K562 (cell line): ENCODE measurements around the gene PLA2G4C.

ENCODE experiments used
- DIDO1 ChIP-seq: fragments of 450-650 bp; IDR thresholded peaks from 2 replicates; pipeline ENCODE4 v1.6.1; 2016; ENCODE audit warnings: low read depth, missing biosample characterization, missing genetic modification characterization
- EZH2 ChIP-seq: IDR thresholded peaks from 2 replicates; pipeline ENCODE4 v1.6.1; 2012; ENCODE audit warnings: low read depth, mild to moderate bottlenecking, inconsistent platforms, low read length, borderline replicate concordance
- HMGXB4 ChIP-seq: sonication (generic); formaldehyde crosslinking; IDR thresholded peaks from 2 replicates; pipeline ENCODE4 v1.8.1; 2023; ENCODE audit warnings: mild to moderate bottlenecking, missing genetic modification reagents
- YBX1 ChIP-seq: fragments of 450-650 bp; IDR thresholded peaks from 2 replicates; pipeline ENCODE4 v1.7.1; 2016; ENCODE audit warnings: mild to moderate bottlenecking
- TF ChIP-seq, protein P1 (sequence below): fragments of 450-650 bp; IDR thresholded peaks from 2 replicates; pipeline ENCODE4 v1.6.1; 2016; ENCODE audit warnings: mild to moderate bottlenecking, moderate library complexity

- TF ChIP-seq EZH2 (no peak), DIDO1 (tag) (no peak), HMGXB4 (CRISPR knock-in tag) (no peak), YBX1 (no peak)
- TF ChIP-seq, protein P1, sequence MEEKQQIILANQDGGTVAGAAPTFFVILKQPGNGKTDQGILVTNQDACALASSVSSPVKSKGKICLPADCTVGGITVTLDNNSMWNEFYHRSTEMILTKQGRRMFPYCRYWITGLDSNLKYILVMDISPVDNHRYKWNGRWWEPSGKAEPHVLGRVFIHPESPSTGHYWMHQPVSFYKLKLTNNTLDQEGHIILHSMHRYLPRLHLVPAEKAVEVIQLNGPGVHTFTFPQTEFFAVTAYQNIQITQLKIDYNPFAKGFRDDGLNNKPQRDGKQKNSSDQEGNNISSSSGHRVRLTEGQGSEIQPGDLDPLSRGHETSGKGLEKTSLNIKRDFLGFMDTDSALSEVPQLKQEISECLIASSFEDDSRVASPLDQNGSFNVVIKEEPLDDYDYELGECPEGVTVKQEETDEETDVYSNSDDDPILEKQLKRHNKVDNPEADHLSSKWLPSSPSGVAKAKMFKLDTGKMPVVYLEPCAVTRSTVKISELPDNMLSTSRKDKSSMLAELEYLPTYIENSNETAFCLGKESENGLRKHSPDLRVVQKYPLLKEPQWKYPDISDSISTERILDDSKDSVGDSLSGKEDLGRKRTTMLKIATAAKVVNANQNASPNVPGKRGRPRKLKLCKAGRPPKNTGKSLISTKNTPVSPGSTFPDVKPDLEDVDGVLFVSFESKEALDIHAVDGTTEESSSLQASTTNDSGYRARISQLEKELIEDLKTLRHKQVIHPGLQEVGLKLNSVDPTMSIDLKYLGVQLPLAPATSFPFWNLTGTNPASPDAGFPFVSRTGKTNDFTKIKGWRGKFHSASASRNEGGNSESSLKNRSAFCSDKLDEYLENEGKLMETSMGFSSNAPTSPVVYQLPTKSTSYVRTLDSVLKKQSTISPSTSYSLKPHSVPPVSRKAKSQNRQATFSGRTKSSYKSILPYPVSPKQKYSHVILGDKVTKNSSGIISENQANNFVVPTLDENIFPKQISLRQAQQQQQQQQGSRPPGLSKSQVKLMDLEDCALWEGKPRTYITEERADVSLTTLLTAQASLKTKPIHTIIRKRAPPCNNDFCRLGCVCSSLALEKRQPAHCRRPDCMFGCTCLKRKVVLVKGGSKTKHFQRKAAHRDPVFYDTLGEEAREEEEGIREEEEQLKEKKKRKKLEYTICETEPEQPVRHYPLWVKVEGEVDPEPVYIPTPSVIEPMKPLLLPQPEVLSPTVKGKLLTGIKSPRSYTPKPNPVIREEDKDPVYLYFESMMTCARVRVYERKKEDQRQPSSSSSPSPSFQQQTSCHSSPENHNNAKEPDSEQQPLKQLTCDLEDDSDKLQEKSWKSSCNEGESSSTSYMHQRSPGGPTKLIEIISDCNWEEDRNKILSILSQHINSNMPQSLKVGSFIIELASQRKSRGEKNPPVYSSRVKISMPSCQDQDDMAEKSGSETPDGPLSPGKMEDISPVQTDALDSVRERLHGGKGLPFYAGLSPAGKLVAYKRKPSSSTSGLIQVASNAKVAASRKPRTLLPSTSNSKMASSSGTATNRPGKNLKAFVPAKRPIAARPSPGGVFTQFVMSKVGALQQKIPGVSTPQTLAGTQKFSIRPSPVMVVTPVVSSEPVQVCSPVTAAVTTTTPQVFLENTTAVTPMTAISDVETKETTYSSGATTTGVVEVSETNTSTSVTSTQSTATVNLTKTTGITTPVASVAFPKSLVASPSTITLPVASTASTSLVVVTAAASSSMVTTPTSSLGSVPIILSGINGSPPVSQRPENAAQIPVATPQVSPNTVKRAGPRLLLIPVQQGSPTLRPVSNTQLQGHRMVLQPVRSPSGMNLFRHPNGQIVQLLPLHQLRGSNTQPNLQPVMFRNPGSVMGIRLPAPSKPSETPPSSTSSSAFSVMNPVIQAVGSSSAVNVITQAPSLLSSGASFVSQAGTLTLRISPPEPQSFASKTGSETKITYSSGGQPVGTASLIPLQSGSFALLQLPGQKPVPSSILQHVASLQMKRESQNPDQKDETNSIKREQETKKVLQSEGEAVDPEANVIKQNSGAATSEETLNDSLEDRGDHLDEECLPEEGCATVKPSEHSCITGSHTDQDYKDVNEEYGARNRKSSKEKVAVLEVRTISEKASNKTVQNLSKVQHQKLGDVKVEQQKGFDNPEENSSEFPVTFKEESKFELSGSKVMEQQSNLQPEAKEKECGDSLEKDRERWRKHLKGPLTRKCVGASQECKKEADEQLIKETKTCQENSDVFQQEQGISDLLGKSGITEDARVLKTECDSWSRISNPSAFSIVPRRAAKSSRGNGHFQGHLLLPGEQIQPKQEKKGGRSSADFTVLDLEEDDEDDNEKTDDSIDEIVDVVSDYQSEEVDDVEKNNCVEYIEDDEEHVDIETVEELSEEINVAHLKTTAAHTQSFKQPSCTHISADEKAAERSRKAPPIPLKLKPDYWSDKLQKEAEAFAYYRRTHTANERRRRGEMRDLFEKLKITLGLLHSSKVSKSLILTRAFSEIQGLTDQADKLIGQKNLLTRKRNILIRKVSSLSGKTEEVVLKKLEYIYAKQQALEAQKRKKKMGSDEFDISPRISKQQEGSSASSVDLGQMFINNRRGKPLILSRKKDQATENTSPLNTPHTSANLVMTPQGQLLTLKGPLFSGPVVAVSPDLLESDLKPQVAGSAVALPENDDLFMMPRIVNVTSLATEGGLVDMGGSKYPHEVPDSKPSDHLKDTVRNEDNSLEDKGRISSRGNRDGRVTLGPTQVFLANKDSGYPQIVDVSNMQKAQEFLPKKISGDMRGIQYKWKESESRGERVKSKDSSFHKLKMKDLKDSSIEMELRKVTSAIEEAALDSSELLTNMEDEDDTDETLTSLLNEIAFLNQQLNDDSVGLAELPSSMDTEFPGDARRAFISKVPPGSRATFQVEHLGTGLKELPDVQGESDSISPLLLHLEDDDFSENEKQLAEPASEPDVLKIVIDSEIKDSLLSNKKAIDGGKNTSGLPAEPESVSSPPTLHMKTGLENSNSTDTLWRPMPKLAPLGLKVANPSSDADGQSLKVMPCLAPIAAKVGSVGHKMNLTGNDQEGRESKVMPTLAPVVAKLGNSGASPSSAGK, result no peak
Observed at GRCh38 chr19:48123907-48124651, 13.5 kb upstream of the PLA2G4C start.
